Kidney epithelial cell (primary cell): ENCODE data around the gene ARX. TPM values are rescaled to one million over a fixed set of nuclear protein-coding genes. Genes with fewer than 3 reads are reported as not detected.

ENCODE experiments used
- DNase-seq: peaks from one replicate; pipeline ENCODE4 v3.0.0-alpha.2; 2010; ENCODE audit warnings: low read depth
- H3K27me3 ChIP-seq: 2 replicates; pipeline ENCODE4 v1.6.0; 2011; ENCODE audit warnings: low read length; ENCODE audit not compliant: control insufficient read depth, insufficient read depth
- H3K36me3 ChIP-seq: 2 replicates; pipeline ENCODE4 v1.5.1; 2011; ENCODE audit warnings: low read length; ENCODE audit not compliant: control insufficient read depth, insufficient read depth
- H3K4me3 ChIP-seq: 2 replicates; pipeline ENCODE4 v1.5.1; 2011; ENCODE audit warnings: low read depth, mild to moderate bottlenecking, control low read depth, low read length
- total RNA-seq: library from RNA; depleted of rRNA; stranded (reverse); fragments of >200 nt; gene quantifications from 2 replicates; pipeline ENCODE4 v1.2.3, GENCODE V29; 2015
- TF ChIP-seq, protein P1 (sequence below): IDR thresholded peaks from 2 replicates; pipeline ENCODE4 v1.5.1; 2011; ENCODE audit warnings: mild to moderate bottlenecking, moderate library complexity, low read length, control low read depth, inconsistent platforms; ENCODE audit not compliant: insufficient read depth, poor library complexity, severe bottlenecking

The ARX gene
- total RNA-seq, 1 donor from 2014 or later: not detected

DNA sequence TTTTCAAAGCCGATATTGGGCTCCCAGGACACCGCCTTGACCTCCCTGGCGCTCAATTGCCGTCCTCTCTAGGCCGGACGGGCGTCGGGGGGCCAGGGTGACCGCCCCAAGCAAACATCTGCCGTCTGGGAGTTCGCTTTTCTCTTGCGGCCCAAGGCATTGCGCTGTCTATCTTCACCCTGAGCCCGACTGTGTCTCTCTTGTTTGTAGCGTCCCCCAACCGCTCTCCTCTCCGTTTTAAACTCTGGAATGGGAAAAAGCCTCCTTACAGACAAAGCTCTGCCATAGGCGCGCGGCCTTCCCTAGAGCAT, 551 bp upstream of the ARX start:
- DNase-seq: no peak
- TF ChIP-seq, protein P1, sequence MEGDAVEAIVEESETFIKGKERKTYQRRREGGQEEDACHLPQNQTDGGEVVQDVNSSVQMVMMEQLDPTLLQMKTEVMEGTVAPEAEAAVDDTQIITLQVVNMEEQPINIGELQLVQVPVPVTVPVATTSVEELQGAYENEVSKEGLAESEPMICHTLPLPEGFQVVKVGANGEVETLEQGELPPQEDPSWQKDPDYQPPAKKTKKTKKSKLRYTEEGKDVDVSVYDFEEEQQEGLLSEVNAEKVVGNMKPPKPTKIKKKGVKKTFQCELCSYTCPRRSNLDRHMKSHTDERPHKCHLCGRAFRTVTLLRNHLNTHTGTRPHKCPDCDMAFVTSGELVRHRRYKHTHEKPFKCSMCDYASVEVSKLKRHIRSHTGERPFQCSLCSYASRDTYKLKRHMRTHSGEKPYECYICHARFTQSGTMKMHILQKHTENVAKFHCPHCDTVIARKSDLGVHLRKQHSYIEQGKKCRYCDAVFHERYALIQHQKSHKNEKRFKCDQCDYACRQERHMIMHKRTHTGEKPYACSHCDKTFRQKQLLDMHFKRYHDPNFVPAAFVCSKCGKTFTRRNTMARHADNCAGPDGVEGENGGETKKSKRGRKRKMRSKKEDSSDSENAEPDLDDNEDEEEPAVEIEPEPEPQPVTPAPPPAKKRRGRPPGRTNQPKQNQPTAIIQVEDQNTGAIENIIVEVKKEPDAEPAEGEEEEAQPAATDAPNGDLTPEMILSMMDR: no peak
- peaks cover 80% of the 10 kb centered on the region for H3K27me3 ChIP-seq
- H3K36me3 ChIP-seq: no peaks in the 10 kb centered on the region
- H3K4me3 ChIP-seq: no peak overlapping the region

DNA sequence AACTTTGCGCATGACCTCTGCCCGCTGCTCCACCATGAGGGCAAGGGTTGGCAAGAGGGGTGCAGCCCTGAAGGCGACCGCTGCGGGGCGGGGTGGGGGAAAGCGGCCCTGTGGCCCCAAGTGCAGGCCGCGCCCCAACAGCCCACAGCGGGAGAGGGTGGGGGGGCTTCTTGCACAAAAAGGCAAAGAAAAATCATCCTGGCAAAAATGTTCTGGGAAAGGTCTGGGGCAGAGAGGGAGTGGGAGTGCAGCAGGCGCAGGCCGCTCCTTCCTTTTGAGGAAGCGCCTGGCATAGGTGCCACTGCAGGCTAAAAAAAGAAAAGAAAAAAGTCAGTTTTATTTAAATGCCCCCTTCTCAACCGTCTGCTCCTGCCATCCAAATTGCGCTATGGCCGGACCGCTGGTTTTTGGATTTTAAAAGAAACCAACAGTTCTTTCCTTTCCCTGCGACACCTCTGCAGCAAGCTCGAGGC, 1.4 kb downstream of the ARX start:
- TF ChIP-seq, protein P1: no peak
- DNase-seq: no peak
- Histone ChIP-seq H3K4me3 (no peak overlapping the region), H3K27me3 (peaks cover 80% of the 10 kb centered on the region), H3K36me3 (no peaks in the 10 kb centered on the region)

DNA sequence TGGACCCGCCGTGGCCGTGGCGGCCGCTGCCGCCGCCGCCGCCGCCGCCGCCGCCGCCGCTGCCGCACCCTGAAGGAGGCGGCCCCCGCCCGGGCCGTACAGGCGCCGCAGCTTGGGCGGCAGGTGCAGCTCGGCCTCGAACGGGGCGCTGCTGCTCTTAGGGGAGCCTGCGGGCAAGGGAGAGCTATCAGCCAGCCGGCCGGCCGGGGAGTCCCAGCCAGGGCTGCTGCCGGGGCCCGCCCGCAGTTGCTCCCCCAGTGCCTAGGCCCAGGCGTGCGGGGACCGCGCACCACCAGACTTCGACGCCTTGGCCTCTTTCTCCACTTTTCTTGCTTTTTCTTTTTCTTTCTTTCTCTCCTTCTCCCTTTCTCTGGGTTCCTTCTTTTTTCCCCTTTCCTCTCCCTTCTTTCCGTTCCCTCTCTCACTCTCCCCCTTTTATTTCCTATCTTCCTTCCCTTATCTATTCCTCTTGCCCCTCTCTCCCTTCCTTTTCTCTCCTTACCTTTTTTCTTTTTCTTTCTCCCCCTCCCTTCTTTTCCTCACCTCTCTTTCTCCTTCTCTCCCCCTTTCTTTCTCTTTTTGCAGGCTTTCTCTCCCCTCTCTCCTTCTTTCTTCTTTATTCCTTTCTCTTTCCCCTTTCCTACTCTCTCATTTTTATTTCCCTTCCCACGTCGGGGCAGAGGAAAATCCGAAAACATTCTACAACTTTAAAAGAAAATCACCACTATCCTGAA, 2.0 kb downstream of the ARX start:
- no peak for DNase-seq
- Histone ChIP-seq H3K27me3 (peaks cover 83% of the 10 kb centered on the region), H3K36me3 (no peaks in the 10 kb centered on the region), H3K4me3 (no peak overlapping the region)
- TF ChIP-seq, protein P1: no peak

DNA sequence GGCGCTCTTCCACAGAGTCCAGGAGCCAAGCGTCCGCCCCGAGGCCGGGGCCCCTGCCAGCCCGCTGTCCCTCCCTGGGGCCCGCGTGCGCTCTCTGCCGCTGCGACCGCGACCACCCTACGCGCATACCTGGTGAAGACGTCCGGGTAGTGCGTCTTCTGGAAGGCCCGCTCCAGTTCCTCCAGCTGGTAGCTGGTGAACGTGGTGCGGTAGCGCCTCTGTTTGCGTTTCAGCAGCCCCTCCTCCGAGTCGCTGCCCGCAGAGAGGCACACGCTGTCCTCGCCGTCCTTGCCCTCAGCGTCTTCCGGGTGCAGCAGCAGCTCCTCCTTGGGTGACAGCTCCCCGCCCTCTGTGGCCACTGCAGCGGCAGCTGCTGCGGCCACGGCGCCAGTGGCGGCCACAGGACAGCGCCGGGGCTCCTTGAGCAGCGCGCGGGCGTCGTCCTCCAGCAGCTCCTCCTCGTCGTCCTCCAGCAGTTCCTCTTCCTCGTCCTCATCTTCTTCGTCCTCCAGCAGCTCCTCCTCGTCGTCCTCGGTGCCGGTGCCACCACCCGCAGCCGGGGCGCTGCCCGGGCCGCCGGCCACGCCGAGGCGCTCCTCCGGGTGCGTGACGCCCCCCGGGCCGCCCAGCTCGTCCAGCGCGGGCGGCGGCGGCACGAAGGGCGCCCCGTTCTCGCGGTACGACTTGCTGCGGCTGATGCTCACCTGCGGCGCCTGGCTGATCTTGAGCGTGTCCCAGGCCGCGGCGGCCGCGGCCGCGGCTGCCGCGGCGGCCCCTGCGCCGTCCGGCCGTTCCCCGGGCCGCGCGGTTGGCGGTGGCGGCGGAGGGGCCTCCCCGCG, 2.8 kb downstream of the ARX start:
- Histone ChIP-seq H3K36me3 (no peaks in the 10 kb centered on the region), H3K4me3 (no peak overlapping the region), H3K27me3 (peaks cover 87% of the 10 kb centered on the region)
- no peak for DNase-seq
- TF ChIP-seq, protein P1: no peak

DNA sequence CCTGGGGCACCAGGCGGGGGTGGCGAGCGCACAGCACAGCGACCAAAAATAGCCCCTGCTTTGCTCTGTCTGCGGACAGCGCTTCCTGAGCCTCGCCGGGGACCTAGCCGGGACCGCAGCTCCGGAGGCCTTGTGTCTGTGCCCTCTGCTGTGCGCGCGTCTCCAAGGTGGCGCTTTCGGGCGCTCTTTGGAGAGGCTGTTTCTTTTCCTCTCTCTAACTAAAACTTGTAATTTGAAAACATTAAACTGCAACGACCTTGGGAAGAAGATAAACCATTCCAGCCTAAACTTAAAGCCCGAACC, 3.4 kb downstream of the ARX start:
- H3K4me3 ChIP-seq: no peak overlapping the region
- DNase-seq: no peak
- H3K27me3 ChIP-seq: peaks cover 86% of the 10 kb centered on the region
- TF ChIP-seq, protein P1: no peak
- H3K36me3 ChIP-seq: no peaks in the 10 kb centered on the region
